H9 (cell line): ENCODE data around the gene KLRB1. TPM values are rescaled to one million over a fixed set of nuclear protein-coding genes. Genes with fewer than 3 reads are reported as not detected.
"Not testable (repeated sequence)": the region's sequence is repeated elsewhere in the genome, so short reads cannot be mapped to it uniquely, and the experiment has no call there.

Source experiments
- DNase-seq: peaks from one replicate; pipeline ENCODE4 v3.0.0-alpha.2; 2017
- H2AFZ ChIP-seq: one replicate; pipeline ENCODE4 v1.6.1; 2013; ENCODE audit warnings: mild to moderate bottlenecking, low read length, control low read depth, moderate library complexity
- H2AK5ac ChIP-seq: 2 replicates; pipeline ENCODE4 v1.6.1; 2013; ENCODE audit warnings: low read length, control low read depth, mixed read lengths; ENCODE audit not compliant: insufficient read length
- H2BK120ac ChIP-seq: one replicate; pipeline ENCODE4 v1.6.1; 2013; ENCODE audit warnings: low read depth, mild to moderate bottlenecking, low read length, control low read depth, inconsistent platforms; ENCODE audit not compliant: poor library complexity, severe bottlenecking
- H2BK12ac ChIP-seq: 2 replicates; pipeline ENCODE4 v1.6.1; 2013; ENCODE audit warnings: low read length, control low read depth, mixed read lengths, low read depth; ENCODE audit not compliant: insufficient read length
- H2BK15ac ChIP-seq: 2 replicates; pipeline ENCODE4 v1.6.1; 2013; ENCODE audit warnings: low read depth, low read length, control low read depth
- H2BK20ac ChIP-seq: one replicate; pipeline ENCODE4 v1.6.1; 2013; ENCODE audit warnings: low read depth, mild to moderate bottlenecking, low read length, control low read depth, inconsistent platforms; ENCODE audit not compliant: poor library complexity, severe bottlenecking
- H2BK5ac ChIP-seq: 2 replicates; pipeline ENCODE4 v1.6.1; 2013; ENCODE audit warnings: low read length, control low read depth, mixed read lengths; ENCODE audit not compliant: insufficient read length
- H3K14ac ChIP-seq: 2 replicates; pipeline ENCODE4 v1.6.1; 2013; ENCODE audit warnings: low read length, control low read depth; ENCODE audit not compliant: insufficient read depth
- H3K18ac ChIP-seq: 2 replicates; pipeline ENCODE4 v1.6.1; 2013; ENCODE audit warnings: low read depth, mild to moderate bottlenecking, mixed read lengths, low read length, control low read depth; ENCODE audit not compliant: insufficient read length
- H3K23ac ChIP-seq: 2 replicates; pipeline ENCODE4 v1.6.1; 2013; ENCODE audit warnings: low read length, control low read depth, mixed read lengths, low read depth; ENCODE audit not compliant: insufficient read length
- H3K23me2 ChIP-seq: 2 replicates; pipeline ENCODE4 v1.6.1; 2013; ENCODE audit warnings: low read depth, mild to moderate bottlenecking, mixed read lengths, low read length, control low read depth; ENCODE audit not compliant: insufficient read length, poor library complexity, severe bottlenecking
- H3K27ac ChIP-seq: 2 replicates; pipeline ENCODE4 v1.5.1; 2013; ENCODE audit warnings: low read length, control low read depth, mixed read lengths, low read depth; ENCODE audit not compliant: insufficient read length
- H3K27me3 ChIP-seq: 2 replicates; pipeline ENCODE4 v1.6.1; 2013; ENCODE audit warnings: low read length, control low read depth, inconsistent platforms; ENCODE audit not compliant: insufficient read depth
- H3K4ac ChIP-seq: 2 replicates; pipeline ENCODE4 v1.6.1; 2013; ENCODE audit warnings: low read depth, mild to moderate bottlenecking, control low read depth, inconsistent platforms, low read length, moderate library complexity
- H3K4me1 ChIP-seq: 2 replicates; pipeline ENCODE4 v1.6.1; 2013; ENCODE audit warnings: low read length, control low read depth, inconsistent platforms; ENCODE audit not compliant: insufficient read depth
- H3K4me2 ChIP-seq: 2 replicates; pipeline ENCODE4 v1.6.1; 2013; ENCODE audit warnings: low read length, control low read depth, mixed read lengths; ENCODE audit not compliant: insufficient read length, insufficient read depth
- H3K56ac ChIP-seq: 2 replicates; pipeline ENCODE4 v1.6.1; 2013; ENCODE audit warnings: low read depth, mild to moderate bottlenecking, mixed read lengths, low read length, control low read depth; ENCODE audit not compliant: insufficient read length
- H3K79me1 ChIP-seq: 2 replicates; pipeline ENCODE4 v1.6.1; 2013; ENCODE audit warnings: low read depth, mild to moderate bottlenecking, moderate library complexity, low read length, control low read depth, inconsistent platforms; ENCODE audit not compliant: insufficient read depth, poor library complexity, severe bottlenecking
- H3K79me2 ChIP-seq: 2 replicates; pipeline ENCODE4 v1.6.1; 2013; ENCODE audit warnings: low read length, control low read depth, inconsistent platforms; ENCODE audit not compliant: insufficient read depth
- H3K9ac ChIP-seq: 2 replicates; pipeline ENCODE4 v1.6.1; 2013; ENCODE audit warnings: low read length, control low read depth, mixed read lengths; ENCODE audit not compliant: insufficient read length; ENCODE audit errors: extremely low read depth
- H3K9me3 ChIP-seq: one replicate; pipeline ENCODE4 v1.6.1; 2013; ENCODE audit warnings: low read depth, low read length, inconsistent platforms; ENCODE audit not compliant: control insufficient read depth
- H3T11ph ChIP-seq: one replicate; pipeline ENCODE4 v1.6.1; 2013; ENCODE audit warnings: mild to moderate bottlenecking, low read length, control low read depth, inconsistent platforms
- H4K20me1 ChIP-seq: one replicate; pipeline ENCODE4 v1.6.1; 2013; ENCODE audit not compliant: control insufficient read depth, insufficient read length, insufficient read depth
- H4K5ac ChIP-seq: 2 replicates; pipeline ENCODE4 v1.6.1; 2013; ENCODE audit warnings: low read depth, mild to moderate bottlenecking, mixed read lengths, low read length, control low read depth; ENCODE audit not compliant: insufficient read length
- H4K8ac ChIP-seq: replicated peaks from 2 replicates; pipeline ENCODE4 v1.6.1; 2013; ENCODE audit warnings: low read length, control low read depth, mixed read lengths, low read depth; ENCODE audit not compliant: insufficient read length
- H4K91ac ChIP-seq: 2 replicates; pipeline ENCODE4 v1.6.1; 2013; ENCODE audit warnings: low read depth, mild to moderate bottlenecking, moderate library complexity, mixed read lengths, low read length, control low read depth; ENCODE audit not compliant: insufficient read length
- H3K27ac Mint-ChIP-seq, 3 experiments: 2 replicates in 2 of 3; 3 replicates in 1 of 3; pipeline ENCODE4 v1.8.0; 2020 to 2021; ENCODE audit warnings: mixed read lengths in 3 of 3, mild to moderate bottlenecking in 1 of 3, moderate library complexity in 1 of 3
- H3K27me3 Mint-ChIP-seq: 2 replicates; pipeline ENCODE4 v1.8.0; 2021; ENCODE audit warnings: low read depth, mild to moderate bottlenecking, moderate library complexity, mixed read lengths
- H3K36me3 Mint-ChIP-seq, 3 experiments: 2 replicates in 2 of 3; 3 replicates in 1 of 3; pipeline ENCODE4 v1.8.0; 2020 to 2021; ENCODE audit warnings: low read depth in 3 of 3, mixed read lengths in 3 of 3; ENCODE audit not compliant: insufficient read depth in 1 of 3
- H3K4me1 Mint-ChIP-seq, 2 experiments: 2 replicates each; pipeline ENCODE4 v1.8.0; 2020; ENCODE audit warnings: mixed read lengths in 2 of 2
- H3K4me3 Mint-ChIP-seq, 2 experiments: 2 replicates in 1 of 2; 3 replicates in 1 of 2; pipeline ENCODE4 v1.8.0; 2020 to 2021; ENCODE audit warnings: mild to moderate bottlenecking in 2 of 2, mixed read lengths in 2 of 2, moderate library complexity in 1 of 2
- H3K9me3 Mint-ChIP-seq, 2 experiments: 2 replicates in 1 of 2; 3 replicates in 1 of 2; pipeline ENCODE4 v1.8.0; 2020; ENCODE audit warnings: mild to moderate bottlenecking in 2 of 2, mixed read lengths in 2 of 2, moderate library complexity in 1 of 2
- CTCF ChIP-seq: fragments of 200-600 bp; sonication (generic); conservative IDR thresholded peaks from 3 replicates; pipeline ENCODE4 v1.8.0; 2021; ENCODE audit warnings: antibody characterized with exemption, mild to moderate bottlenecking
- whole genome bisulfite sequencing: extraction: QIAGEN DNeasy Blood & Tissue Kit; methylation state at CpG from one replicate; pipeline ENCODE4 v1.1.7; 2013; ENCODE audit warnings: missing lambda C conversion rate, low lambda C conversion rate, mixed read lengths; ENCODE audit not compliant: insufficient read length; ENCODE audit errors: extremely low coverage; 5-methylcytosine and 5-hydroxymethylcytosine counted together
- total RNA-seq: library from RNA; stranded (reverse); gene quantifications from 2 replicates; pipeline ENCODE4 v1.2.1, GENCODE V29; 2021

Gene KLRB1
- total RNA-seq, 1 experiment from 2014 or later: 0.15 TPM

- Histone ChIP-seq H3K9me3 (no peaks in the 10 kb centered on the region), H3K4ac (no peak overlapping the region), H4K5ac (no peak overlapping the region), H3K27me3 (no peaks in the 10 kb centered on the region), H3K27ac (no peak overlapping the region), H3K14ac (no peak overlapping the region), H3K9ac (no peak overlapping the region), H3K4me2 (no peak overlapping the region), H2AFZ (no peak overlapping the region), H3K23ac (no peak overlapping the region), H3K79me1 (no peaks in the 10 kb centered on the region), H4K8ac (no peak overlapping the region), H3K18ac (no peak overlapping the region), H2AK5ac (no peak overlapping the region), H2BK5ac (no peak overlapping the region), H3K4me1 (no peaks in the 10 kb centered on the region), H4K20me1 (no peaks in the 10 kb centered on the region), H2BK15ac (no peak overlapping the region), H3K23me2 (no peaks in the 10 kb centered on the region), H3K56ac (no peak overlapping the region), H2BK20ac (no peak overlapping the region), H2BK120ac (no peak overlapping the region), H4K91ac (no peak overlapping the region), H3T11ph (no peak overlapping the region), H2BK12ac (no peak overlapping the region), H3K79me2 (no peaks in the 10 kb centered on the region)
- no peaks in the 10 kb centered on the region; the same call in 1 of the 2 replicates for H3K27me3 Mint-ChIP-seq
- H3K4me1 Mint-ChIP-seq: no peaks in the 10 kb centered on the region
- H3K9me3 Mint-ChIP-seq: peaks cover 4 to 9% of the 10 kb centered on the region in 2 experiments; a peak in 4 of 5 replicates
- no peak overlapping the region for H3K27ac Mint-ChIP-seq
- peaks cover 0 to 9% (median 2%) of the 10 kb centered on the region in 3 experiments; a peak in 5 of 7 replicates for H3K36me3 Mint-ChIP-seq
- no peak for DNase-seq
- TF ChIP-seq CTCF: no peak
- no CpG with 5 or more reads among the region's 5 CpGs for WGBS
- H3K4me3 Mint-ChIP-seq: no peak overlapping the region
Observed at GRCh38 chr12:9615420-9616136, 7.9 kb upstream of the KLRB1 start.

- not testable (repeated sequence) for H2BK20ac ChIP-seq, H3K4me3 Mint-ChIP-seq, H3K9me3 ChIP-seq, H3K27ac ChIP-seq, H3K4me1 Mint-ChIP-seq, H3K56ac ChIP-seq, H2AK5ac ChIP-seq, H3K79me1 ChIP-seq, H3K18ac ChIP-seq, H3K4ac ChIP-seq, H4K8ac ChIP-seq, H2BK120ac ChIP-seq, H3K79me2 ChIP-seq, H2AFZ ChIP-seq, DNase-seq, H3K4me2 ChIP-seq, H3K9ac ChIP-seq, H4K91ac ChIP-seq, H3K27ac Mint-ChIP-seq, H3K23me2 ChIP-seq, H4K20me1 ChIP-seq, H2BK12ac ChIP-seq, H3K4me1 ChIP-seq, H3T11ph ChIP-seq, H4K5ac ChIP-seq, H3K23ac ChIP-seq, H3K27me3 Mint-ChIP-seq, H3K14ac ChIP-seq, H3K27me3 ChIP-seq, H2BK15ac ChIP-seq, H2BK5ac ChIP-seq
- Mint-ChIP-seq H3K9me3 (peaks cover 19 to 25% of the 10 kb centered on the region in 2 experiments; a peak in 3 of 5 replicates), H3K36me3 (peaks cover 2 to 23% (median 19%) of the 10 kb centered on the region in 3 experiments; a peak in 5 of 7 replicates)
- no CpG with 5 or more reads among the region's 5 CpGs for WGBS
Observed at GRCh38 chr12:9610606-9611005, 2.9 kb upstream of the KLRB1 start.
